Karpas-422 (cell line): ENCODE data around the gene BBS1. TPM values are rescaled to one million over a fixed set of nuclear protein-coding genes. Genes with fewer than 3 reads are reported as not detected.
"Not testable (repeated sequence)": the region's sequence is repeated elsewhere in the genome, so short reads cannot be mapped to it uniquely, and the experiment has no call there.

Source experiments
- DNase-seq: peaks from one replicate; pipeline ENCODE4 v3.0.0-alpha.2; 2015
- H2AFZ ChIP-seq: fragments of 200-600 bp; sonication (generic); 2 replicates; pipeline ENCODE4 v1.6.1; 2014; ENCODE audit warnings: antibody characterized with exemption, low read length, mixed read lengths
- H3K27ac ChIP-seq: fragments of 200-600 bp; sonication (generic); 2 replicates; pipeline ENCODE4 v1.5.1; 2014; ENCODE audit warnings: mild to moderate bottlenecking, low read length, moderate library complexity
- H3K27me3 ChIP-seq: fragments of 200-600 bp; sonication (generic); 2 replicates; pipeline ENCODE4 v1.6.1; 2014; ENCODE audit warnings: low read length, mixed read lengths
- H3K36me3 ChIP-seq: fragments of 200-600 bp; sonication (generic); 2 replicates; pipeline ENCODE4 v1.6.1; 2014; ENCODE audit warnings: low read length, mixed read lengths; ENCODE audit not compliant: insufficient read depth
- H3K4me1 ChIP-seq: fragments of 200-600 bp; sonication (generic); 2 replicates; pipeline ENCODE4 v1.6.1; 2014; ENCODE audit warnings: mild to moderate bottlenecking, low read length, mixed read lengths
- H3K4me2 ChIP-seq: fragments of 200-600 bp; sonication (generic); 2 replicates; pipeline ENCODE4 v1.6.1; 2014; ENCODE audit warnings: low read length, low read depth, mild to moderate bottlenecking; ENCODE audit not compliant: poor library complexity, severe bottlenecking
- H3K4me3 ChIP-seq: fragments of 200-600 bp; sonication (generic); 2 replicates; pipeline ENCODE4 v1.5.1; 2014; ENCODE audit warnings: mild to moderate bottlenecking, antibody characterized with exemption, low read length, mixed read lengths
- H3K79me2 ChIP-seq: fragments of 200-600 bp; sonication (generic); 2 replicates; pipeline ENCODE4 v1.6.1; 2014; ENCODE audit warnings: mild to moderate bottlenecking, low read length, mixed read lengths
- H3K9ac ChIP-seq: fragments of 200-600 bp; sonication (generic); 2 replicates; pipeline ENCODE4 v1.6.0; 2014; ENCODE audit warnings: low read length
- H3K9me2 ChIP-seq: fragments of 200-600 bp; sonication (generic), shearing (Covaris generic); replicated peaks from 2 replicates; pipeline ENCODE4 v1.6.0; 2014; ENCODE audit warnings: mild to moderate bottlenecking, low read length, moderate library complexity; ENCODE audit not compliant: insufficient read depth
- H3K9me3 ChIP-seq: fragments of 300-700, 200-600 bp; sonication (generic); 2 replicates; pipeline ENCODE4 v1.6.1; 2014; ENCODE audit warnings: low read length, mixed read lengths
- H4K20me1 ChIP-seq: fragments of 200-600 bp; sonication (generic); 2 replicates; pipeline ENCODE4 v1.6.1; 2014; ENCODE audit warnings: mild to moderate bottlenecking, antibody characterized with exemption, low read length, low read depth; ENCODE audit not compliant: insufficient read depth
- total RNA-seq: library from RNA; depleted of rRNA; stranded (reverse); fragments of >200 nt; shearing (Covaris generic); gene quantifications from 2 replicates; pipeline ENCODE4 v1.2.3, GENCODE V29; 2014; ENCODE audit warnings: low replicate concordance; rRNA removed

The BBS1 gene
- total RNA-seq, 1 experiment from 2014 or later, result 9.1 TPM

DNA sequence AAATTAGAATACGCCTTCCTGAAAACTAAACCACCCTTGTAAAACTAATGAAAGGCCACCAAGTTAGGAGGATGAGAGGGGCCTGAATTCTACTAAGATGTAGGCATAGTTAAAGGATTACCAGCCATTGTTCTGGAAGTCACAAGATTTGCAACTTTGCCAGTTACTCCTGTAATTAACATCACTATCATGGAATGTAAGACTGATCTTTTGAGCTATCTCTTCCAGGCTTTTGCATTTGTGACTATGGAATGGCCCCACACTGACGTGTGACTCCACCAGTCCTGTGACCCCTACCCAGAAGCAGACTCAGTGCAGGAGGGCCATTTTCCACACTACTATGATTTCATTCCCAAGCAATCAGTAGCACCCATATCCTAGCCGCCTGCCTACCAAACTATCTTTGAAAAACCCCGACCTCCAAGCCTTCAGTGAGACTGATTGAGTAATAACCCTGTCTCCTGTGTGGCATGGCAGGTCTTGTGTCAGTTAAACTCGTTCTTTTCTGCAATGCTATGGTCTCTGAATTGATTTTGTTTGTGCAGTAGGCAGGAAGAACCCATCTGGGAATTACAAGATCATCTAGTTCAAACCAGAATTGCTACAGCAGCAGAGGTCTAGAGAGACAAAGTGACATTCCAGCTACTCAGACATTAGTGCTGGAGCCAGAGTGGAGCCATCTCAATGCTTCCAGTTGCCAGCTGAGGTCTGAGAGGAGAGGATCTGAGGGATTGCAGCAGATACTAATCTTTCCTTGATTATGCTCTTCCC is 59.8 kb downstream of the BBS1 start:
- Histone ChIP-seq H3K79me2 (no peaks in the 10 kb centered on the region), H3K36me3 (no peaks in the 10 kb centered on the region), H3K4me1 (no peaks in the 10 kb centered on the region), H3K9me2 (no peaks in the 10 kb centered on the region), H3K27ac (no peak overlapping the region), H3K9ac (no peak overlapping the region), H3K9me3 (no peaks in the 10 kb centered on the region), H3K4me3 (no peak overlapping the region), H3K4me2 (no peak overlapping the region), H3K27me3 (no peaks in the 10 kb centered on the region), H4K20me1 (no peaks in the 10 kb centered on the region), H2AFZ (no peak overlapping the region)
- DNase-seq, result no peak

DNA sequence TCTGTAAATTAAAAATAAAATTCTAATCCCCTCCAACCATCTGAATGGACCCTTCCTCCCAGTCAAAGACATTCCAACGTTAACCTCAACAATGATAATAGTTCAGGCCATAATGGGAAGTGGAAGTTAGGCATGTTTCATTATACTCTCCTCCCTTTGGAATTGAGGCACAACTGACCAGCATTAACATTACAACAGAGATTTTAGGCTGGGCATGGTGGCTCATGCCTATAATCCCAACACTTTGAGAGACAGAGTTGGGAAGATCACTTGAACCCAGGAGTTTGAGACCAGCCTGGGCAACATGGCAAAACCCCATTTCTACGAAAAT is 60.4 kb downstream of the BBS1 start:
- Histone ChIP-seq H3K4me2 (no peak overlapping the region), H3K27me3 (no peaks in the 10 kb centered on the region), H3K4me3 (no peak overlapping the region), H3K27ac (no peak overlapping the region), H4K20me1 (no peaks in the 10 kb centered on the region), H3K9me2 (no peaks in the 10 kb centered on the region), H3K79me2 (no peaks in the 10 kb centered on the region), H3K9me3 (no peaks in the 10 kb centered on the region), H3K9ac (no peak overlapping the region), H3K4me1 (no peaks in the 10 kb centered on the region), H2AFZ (no peak overlapping the region), H3K36me3 (no peaks in the 10 kb centered on the region)
- no peak for DNase-seq

DNA sequence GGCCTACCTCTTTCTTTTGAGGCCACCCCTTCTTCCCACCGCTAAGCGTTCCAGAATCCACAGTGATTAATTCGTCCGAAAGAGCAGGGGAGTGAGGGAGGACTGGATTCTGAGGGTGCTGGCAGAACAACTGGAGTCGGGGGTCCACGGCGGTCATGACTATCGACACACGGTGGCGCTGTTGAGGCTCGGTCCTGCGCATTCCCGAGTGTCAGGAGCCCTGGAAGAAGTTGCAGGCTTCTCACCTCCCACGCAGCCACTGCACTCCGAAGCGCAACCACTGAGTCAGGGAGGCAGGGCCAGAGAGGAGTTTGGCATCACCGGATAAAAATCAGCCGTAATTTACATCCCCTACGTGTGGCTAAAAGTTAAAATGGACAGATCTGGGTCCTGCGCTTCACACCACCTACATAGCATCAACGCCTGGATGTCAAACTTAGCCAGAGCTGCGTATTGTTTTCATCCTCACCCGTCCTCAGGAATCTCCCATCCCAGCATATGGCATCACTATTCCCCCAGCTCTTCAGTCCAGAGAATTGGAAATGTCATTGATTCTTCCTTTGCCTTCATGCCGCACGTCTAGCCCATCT is 68.7 kb downstream of the BBS1 start:
- no peaks in the 10 kb centered on the region for H3K27me3 ChIP-seq
- H4K20me1 ChIP-seq, result no peaks in the 10 kb centered on the region
- no peaks in the 10 kb centered on the region for H3K79me2 ChIP-seq
- H3K9me3 ChIP-seq, result peaks cover 5% of the 10 kb centered on the region; the same call in 1 of the 2 replicates
- no peaks in the 10 kb centered on the region for H3K36me3 ChIP-seq
- no peak overlapping the region for H2AFZ ChIP-seq
- H3K9me2 ChIP-seq, result no peaks in the 10 kb centered on the region
- no peaks in the 10 kb centered on the region for H3K4me1 ChIP-seq
- no peak overlapping the region for H3K9ac ChIP-seq
- peak; percentile 82 for DNase-seq
- no peak overlapping the region for H3K27ac ChIP-seq
- no peak overlapping the region for H3K4me2 ChIP-seq
- no peak overlapping the region for H3K4me3 ChIP-seq

GRCh38 chr11:66580803-66581202 is 70.4 kb downstream of the BBS1 start:
- Histone ChIP-seq H3K9me3 (peaks cover 5% of the 10 kb centered on the region; the same call in 1 of the 2 replicates), H3K27ac (no peak overlapping the region), H2AFZ (no peak overlapping the region), H3K9ac (no peak overlapping the region), H3K36me3 (no peaks in the 10 kb centered on the region), H3K9me2 (no peaks in the 10 kb centered on the region), H3K4me1 (no peaks in the 10 kb centered on the region), H3K4me2 (no peak overlapping the region), H3K27me3 (no peaks in the 10 kb centered on the region), H3K79me2 (no peaks in the 10 kb centered on the region), H3K4me3 (no peak overlapping the region), H4K20me1 (no peaks in the 10 kb centered on the region)
- DNase-seq, result no peak

GRCh38 chr11:66581261-66581660 is 70.8 kb downstream of the BBS1 start:
- H2AFZ ChIP-seq, result no peak overlapping the region
- no peaks in the 10 kb centered on the region for H3K4me1 ChIP-seq
- H3K4me2 ChIP-seq, result no peak overlapping the region
- H3K9me3 ChIP-seq, result peaks cover 5% of the 10 kb centered on the region; the same call in 1 of the 2 replicates
- H3K27me3 ChIP-seq, result no peaks in the 10 kb centered on the region
- H3K9me2 ChIP-seq, result no peaks in the 10 kb centered on the region
- no peak overlapping the region for H3K9ac ChIP-seq
- H3K4me3 ChIP-seq, result no peak overlapping the region
- no peak overlapping the region for H3K27ac ChIP-seq
- DNase-seq, result no peak
- no peaks in the 10 kb centered on the region for H3K79me2 ChIP-seq
- no peaks in the 10 kb centered on the region for H3K36me3 ChIP-seq
- no peaks in the 10 kb centered on the region for H4K20me1 ChIP-seq

GRCh38 chr11:66582565-66583147 is 72.2 kb downstream of the BBS1 start:
- H4K20me1 ChIP-seq, H2AFZ ChIP-seq, H3K9me2 ChIP-seq, DNase-seq, H3K9ac ChIP-seq, H3K36me3 ChIP-seq, H3K9me3 ChIP-seq, H3K79me2 ChIP-seq, H3K27me3 ChIP-seq, H3K4me3 ChIP-seq, H3K27ac ChIP-seq, H3K4me1 ChIP-seq, H3K4me2 ChIP-seq: not testable (repeated sequence)

Other genes starting within 250 kb of the BBS1 start
- gene RAB1B, start 242.0 kb upstream of the BBS1 start, total RNA-seq, result 56.2 and 64.3 TPM in 2 replicates
- gene CNIH2, start 232.5 kb upstream of the BBS1 start, total RNA-seq, result 0.34 and 6.6 TPM in 2 replicates
- 145 and 154 TPM in 2 replicates for gene YIF1A, start 221.5 kb upstream of the BBS1 start, total RNA-seq
- gene TMEM151A, start 218.7 kb upstream of the BBS1 start, total RNA-seq, result not detected in 2 replicates
- gene CD248, start 193.6 kb upstream of the BBS1 start, total RNA-seq, result not detected in 2 replicates
- 0.78 and 1.1 TPM in 2 replicates for gene RIN1, start 174.2 kb upstream of the BBS1 start, total RNA-seq
- gene BRMS1, start 165.5 kb upstream of the BBS1 start, total RNA-seq, result 32.0 and 57.1 TPM in 2 replicates
- gene B4GAT1, start 163.0 kb upstream of the BBS1 start, total RNA-seq, result 10.6 and 11.9 TPM in 2 replicates
- gene SLC29A2, start 138.9 kb upstream of the BBS1 start, total RNA-seq, result 0.15 and 0.90 TPM in 2 replicates
- gene NPAS4, start 89.6 kb upstream of the BBS1 start, total RNA-seq, result not detected in 2 replicates
- 69.6 and 80.4 TPM in 2 replicates for gene MRPL11, start 71.8 kb upstream of the BBS1 start, total RNA-seq
- 5.6 and 6.7 TPM in 2 replicates for gene PELI3, start 43.7 kb upstream of the BBS1 start, total RNA-seq
- 77.9 and 91.5 TPM in 2 replicates for gene DPP3, start 30.2 kb upstream of the BBS1 start, total RNA-seq
- gene ZDHHC24, start 35.4 kb downstream of the BBS1 start, total RNA-seq, result 22.2 and 35.0 TPM in 2 replicates
- not detected in 2 replicates for gene ACTN3, start 36.3 kb downstream of the BBS1 start, total RNA-seq
- not detected in 2 replicates for gene CTSF, start 58.0 kb downstream of the BBS1 start, total RNA-seq
- gene CCDC87, start 82.4 kb downstream of the BBS1 start, total RNA-seq, result 0.22 and 0.75 TPM in 2 replicates
- gene CCS, start 82.5 kb downstream of the BBS1 start, total RNA-seq, result 24.6 and 57.6 TPM in 2 replicates
- gene RBM14, start 106.0 kb downstream of the BBS1 start, total RNA-seq, result 47.9 and 51.3 TPM in 2 replicates
- gene RBM4, start 128.1 kb downstream of the BBS1 start, total RNA-seq, result 103 and 141 TPM in 2 replicates
- 39.5 and 43.2 TPM in 2 replicates for gene RBM4B, start 167.3 kb downstream of the BBS1 start, total RNA-seq
- 18.9 and 72.0 TPM in 2 replicates for gene SPTBN2, start 218.6 kb downstream of the BBS1 start, total RNA-seq